ENCODE measurements around the gene SUGCT. TPM values are rescaled to one million over a fixed set of nuclear protein-coding genes. Genes with fewer than 3 reads are reported as not detected.

The SUGCT gene
- total and polyA plus RNA-seq, 8 donors = 2.0 to 4.2 (median 2.9) TPM

- Histone ChIP-seq H3K36me3 (no peaks in the 10 kb centered on the region), H3K27ac (no peak overlapping the region), H3K27me3 (no peaks in the 10 kb centered on the region), H3K9me3 (no peaks in the 10 kb centered on the region), H3K4me1 (peaks cover 0 to 2% of the 10 kb centered on the region in 2 donors), H3K4me3 (no peak overlapping the region)
- DNase-seq (no peak), ATAC-seq (no peak)
- intact Hi-C loops (cut with DNase I) = no loop called here
- no peak for TF ChIP-seq CTCF (IDR thresholded peaks at IDR 0.05)
Observed at GRCh38 chr7:40775877-40776276, 641.1 kb downstream of the SUGCT start.

GRCh38 chr7:40777730-40778312, 643.0 kb downstream of the SUGCT start:
- Histone ChIP-seq H3K4me3 (no peak overlapping the region), H3K36me3 (no peaks in the 10 kb centered on the region), H3K9me3 (no peaks in the 10 kb centered on the region), H3K4me1 (peaks cover 0 to 4% of the 10 kb centered on the region in 2 donors), H3K27ac (no peak overlapping the region), H3K27me3 (no peaks in the 10 kb centered on the region)
- TF ChIP-seq CTCF (IDR thresholded peaks at IDR 0.05) = no peak
- no peak for ATAC-seq
- intact Hi-C loops (cut with DNase I) = no loop called here
- no peak for DNase-seq

- ATAC-seq = no peak
- intact Hi-C loops (cut with DNase I) = no loop called here
- H3K4me1 ChIP-seq = peaks cover 0 to 4% of the 10 kb centered on the region in 2 donors
- H3K4me3 ChIP-seq = no peak overlapping the region
- H3K36me3 ChIP-seq = no peaks in the 10 kb centered on the region
- H3K27me3 ChIP-seq = no peaks in the 10 kb centered on the region
- H3K9me3 ChIP-seq = no peaks in the 10 kb centered on the region
- H3K27ac ChIP-seq = no peak overlapping the region
- no peak for TF ChIP-seq CTCF (IDR thresholded peaks at IDR 0.05)
- DNase-seq = no peak
Observed at GRCh38 chr7:40780460-40780859, 645.7 kb downstream of the SUGCT start.

- H3K27me3 ChIP-seq = no peaks in the 10 kb centered on the region
- no peak overlapping the region for H3K4me3 ChIP-seq
- no peak overlapping the region for H3K27ac ChIP-seq
- no peaks in the 10 kb centered on the region for H3K9me3 ChIP-seq
- DNase-seq = no peak
- no peak for TF ChIP-seq CTCF (IDR thresholded peaks at IDR 0.05)
- intact Hi-C loops (cut with DNase I) = no loop called here
- no peaks in the 10 kb centered on the region for H3K36me3 ChIP-seq
- ATAC-seq = no peak
- peaks cover 0 to 4% of the 10 kb centered on the region in 2 donors for H3K4me1 ChIP-seq
Observed at GRCh38 chr7:40782836-40783235, 648.0 kb downstream of the SUGCT start.

GRCh38 chr7:40784176-40784575, 649.4 kb downstream of the SUGCT start:
- Histone ChIP-seq H3K36me3 (no peaks in the 10 kb centered on the region), H3K27ac (no peak overlapping the region), H3K4me3 (no peak overlapping the region), H3K27me3 (no peaks in the 10 kb centered on the region), H3K4me1 (peaks cover 0 to 4% of the 10 kb centered on the region in 2 donors), H3K9me3 (no peaks in the 10 kb centered on the region)
- intact Hi-C loops (cut with DNase I) = no loop called here
- ATAC-seq (no peak), DNase-seq (no peak)
- no peak for TF ChIP-seq CTCF (IDR thresholded peaks at IDR 0.05)

Data from left lung (tissue), 10 donors.